ENCODE data around the gene SYTL5.

- no peak for TF ChIP-seq GATA2 (IDR thresholded peaks at IDR 0.05; ENCODE audit: low read depth, low read length)
- TF ChIP-seq GATA3 (IDR thresholded peaks at IDR 0.05; ENCODE audit: low read depth, low read length) = no peak
Measured at GRCh38 chrX:38149016-38149415, 142.7 kb downstream of the SYTL5 start.

All from SH-SY5Y (cell line).